A549 (cell line): ENCODE results near the gene CDHR1. TPM values are rescaled to one million over a fixed set of nuclear protein-coding genes. Genes with fewer than 3 reads are reported as not detected.

ENCODE experiments used
- ATAC-seq, 2 experiments: fragments of 200-7000 bp in 1 of 2; fragments of >200 bp in 1 of 2; cut with Nextera tagmentation in 1 of 2; cut with Tn5 transposase in 1 of 2; 3 replicates each; pipeline versions ENCODE4 v1.8.0 to v1.9.1; 2018 to 2020; ENCODE audit warnings: mild to moderate bottlenecking in 1 of 2, moderate library complexity in 1 of 2
- CTCF ChIA-PET: fragments of 300-600 bp; sonication (Branson Sonifier 250); formaldehyde crosslinking; extraction: SDS; loops from one replicate; lab custom pipeline; 2021; ENCODE audit warnings: antibody characterized with exemption, inconsistent platforms; lab: Yijun Ruan, JAX
- POLR2A ChIA-PET: fragments of 350-600 bp; formaldehyde crosslinking; extraction: SDS; loops from one replicate; lab custom pipeline; 2021; ENCODE audit warnings: antibody characterized with exemption, inconsistent platforms; lab: Yijun Ruan, JAX
- DNase-seq, 2 experiments: peaks; one replicate each; pipeline versions ENCODE4 v3.0.0 to v3.0.0-alpha.2; 2011 to 2016; ENCODE audit warnings: low read depth in 1 of 2, low spot score in 1 of 2
- FAIRE-seq: peaks from 2 replicates; lab custom pipeline; 2011; peaks lifted over from hg19 to GRCh38; lab: Jason Lieb, UNC
- H3K27ac ChIP-seq, 2 experiments: fragments of >200 bp; sonication (Bioruptor Twin); formaldehyde crosslinking; 3 replicates each; pipeline ENCODE4 v1.5.1; 2016 to 2017
- H3K4me1 ChIP-seq: fragments of >200 bp; sonication (Bioruptor Twin); formaldehyde crosslinking; 3 replicates; pipeline ENCODE4 v1.6.1; 2016
- H3K4me2 ChIP-seq: fragments of >200 bp; sonication (Bioruptor Twin); formaldehyde crosslinking; 3 replicates; pipeline ENCODE4 v1.6.1; 2016
- H3K4me3 ChIP-seq: fragments of >200 bp; sonication (Bioruptor Twin); formaldehyde crosslinking; 3 replicates; pipeline ENCODE4 v1.5.1; 2016
- H3K9me3 ChIP-seq: fragments of >200 bp; sonication (Bioruptor Twin); formaldehyde crosslinking; 3 replicates; pipeline ENCODE4 v1.6.1; 2016
- CEBPB ChIP-seq, 2 experiments: fragments of >200 bp in 1 of 2; sonication (Bioruptor Twin) in 1 of 2; formaldehyde crosslinking in 1 of 2; IDR thresholded peaks; 2 replicates each; pipeline ENCODE4 v1.6.1; 2012 to 2016
- CTCF ChIP-seq: fragments of >200 bp; sonication (Bioruptor Twin); formaldehyde crosslinking; IDR thresholded peaks from 3 replicates; pipeline ENCODE4 v1.5.1; 2016
- FOSL2 ChIP-seq, 2 experiments: fragments of 450-650 bp in 1 of 2; fragments of >200 bp in 1 of 2; sonication (Bioruptor Twin) in 1 of 2; formaldehyde crosslinking; IDR thresholded peaks; 2 replicates each; pipeline versions ENCODE4 v1.5.0 to v1.6.1; 2016 to 2020; ENCODE audit warnings: mild to moderate bottlenecking in 1 of 2, moderate library complexity in 1 of 2
- KDM1A ChIP-seq: fragments of 200-600 bp; sonication (generic); IDR thresholded peaks from 2 replicates; pipeline ENCODE4 v1.6.1; 2016; ENCODE audit warnings: low read depth, mild to moderate bottlenecking
- KDM5A ChIP-seq: fragments of 200-600 bp; sonication (generic); IDR thresholded peaks from 2 replicates; pipeline ENCODE4 v1.6.1; 2016; ENCODE audit warnings: antibody characterized with exemption, mild to moderate bottlenecking
- POLR2A ChIP-seq: IDR thresholded peaks from 2 replicates; pipeline ENCODE4 v1.6.1; 2012; ENCODE audit warnings: mild to moderate bottlenecking, low read length
- RARB ChIP-seq: fragments of 250-450 bp; sonication (Bioruptor Pico); IDR thresholded peaks from 2 replicates; pipeline ENCODE4 v1.8.0; 2021; ENCODE audit warnings: mild to moderate bottlenecking, moderate library complexity
- REST ChIP-seq: fragments of 200-600 bp; sonication (generic); IDR thresholded peaks from 2 replicates; pipeline ENCODE4 v1.6.1; 2016; ENCODE audit warnings: antibody characterized with exemption, mild to moderate bottlenecking, moderate library complexity
- RNF2 ChIP-seq: fragments of 200-600 bp; sonication (generic); IDR thresholded peaks from 2 replicates; pipeline ENCODE4 v1.6.1; 2016; ENCODE audit warnings: low read depth, mild to moderate bottlenecking, antibody characterized with exemption, moderate library complexity, borderline replicate concordance
- ZFP36 ChIP-seq: fragments of 450-650 bp; IDR thresholded peaks from 2 replicates; pipeline ENCODE4 v1.6.1; 2014; ENCODE audit warnings: borderline replicate concordance; ENCODE audit not compliant: partially characterized antibody
- ZNF302 ChIP-seq: fragments of 250-450 bp; sonication (Bioruptor Pico); IDR thresholded peaks from 2 replicates; pipeline ENCODE4 v1.9.0; 2021; ENCODE audit warnings: inconsistent platforms, mild to moderate bottlenecking, moderate library complexity
- WGBS: methylation state at CpG from one replicate; pipeline ENCODE4 v1.1.6; 2017; ENCODE audit errors: missing lambda C conversion rate; 5-methylcytosine and 5-hydroxymethylcytosine counted together
- polyA plus RNA-seq, 4 experiments: library from polyadenylated mRNA; depleted of rRNA in 3 of 4; stranded (reverse); fragments of >200 nt; fragmentation: RNase III in 1 of 4; extraction: RNeasy Plus Mini Kit Qiagen cat#74134 plus additional on column Dnase treatment in 1 of 4; gene quantifications; 2 replicates in 3 of 4; 3 replicates in 1 of 4; pipeline ENCODE4 v1.2.3, GENCODE V29; 2011 to 2017
- TF ChIP-seq, protein P1 (sequence below): fragments of >200 bp; sonication (Bioruptor Twin); formaldehyde crosslinking; IDR thresholded peaks from 2 replicates; pipeline ENCODE4 v1.6.1; 2016
- TF ChIP-seq, protein P2 (sequence below): fragments of 250-450 bp; sonication (Bioruptor Pico); IDR thresholded peaks from 2 replicates; pipeline ENCODE4 v1.5.0; 2021; ENCODE audit warnings: mild to moderate bottlenecking, moderate library complexity, borderline replicate concordance
- TF ChIP-seq, protein P3 (sequence below): IDR thresholded peaks from 2 replicates; pipeline ENCODE4 v1.6.1; 2012

Gene CDHR1
- polyA plus RNA-seq, 2 of the 4 experiments (the other 2 are of a cell fraction), result 0.04 to 0.09 TPM

- Histone ChIP-seq H3K27ac (no peak within 1 kb of the TSS), H3K4me2 (no peak within 1 kb of the TSS), H3K4me3 (no peak within 1 kb of the TSS), H3K4me1 (no peaks in the 10 kb centered on the region), H3K9me3 (no peaks in the 10 kb centered on the region)
- POLR2A ChIA-PET, result no interaction called here
- DNase-seq (no peak), ATAC-seq (no peak), FAIRE-seq (no peak)
- CTCF ChIA-PET, result no interaction called here
- WGBS, result 25% methylated on average over 6 of the region's 6 CpGs
- TF ChIP-seq REST (no peak), FOSL2 (IDR thresholded peaks at IDR 0.05) (no peak), FOSL2 (CRISPR knock-in tag; IDR thresholded peaks at IDR 0.05) (no peak), POLR2A (no peak), RNF2 (no peak), CTCF (no peak), ZFP36 (no peak), ZNF302 (CRISPR knock-in tag) (no peak), KDM5A (no peak), CEBPB (IDR thresholded peaks at IDR 0.05) (no peak), RARB (no peak), KDM1A (no peak)
- TF ChIP-seq, protein P1, sequence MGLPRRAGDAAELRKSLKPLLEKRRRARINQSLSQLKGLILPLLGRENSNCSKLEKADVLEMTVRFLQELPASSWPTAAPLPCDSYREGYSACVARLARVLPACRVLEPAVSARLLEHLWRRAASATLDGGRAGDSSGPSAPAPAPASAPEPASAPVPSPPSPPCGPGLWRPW, result no peak
- TF ChIP-seq, protein P2, sequence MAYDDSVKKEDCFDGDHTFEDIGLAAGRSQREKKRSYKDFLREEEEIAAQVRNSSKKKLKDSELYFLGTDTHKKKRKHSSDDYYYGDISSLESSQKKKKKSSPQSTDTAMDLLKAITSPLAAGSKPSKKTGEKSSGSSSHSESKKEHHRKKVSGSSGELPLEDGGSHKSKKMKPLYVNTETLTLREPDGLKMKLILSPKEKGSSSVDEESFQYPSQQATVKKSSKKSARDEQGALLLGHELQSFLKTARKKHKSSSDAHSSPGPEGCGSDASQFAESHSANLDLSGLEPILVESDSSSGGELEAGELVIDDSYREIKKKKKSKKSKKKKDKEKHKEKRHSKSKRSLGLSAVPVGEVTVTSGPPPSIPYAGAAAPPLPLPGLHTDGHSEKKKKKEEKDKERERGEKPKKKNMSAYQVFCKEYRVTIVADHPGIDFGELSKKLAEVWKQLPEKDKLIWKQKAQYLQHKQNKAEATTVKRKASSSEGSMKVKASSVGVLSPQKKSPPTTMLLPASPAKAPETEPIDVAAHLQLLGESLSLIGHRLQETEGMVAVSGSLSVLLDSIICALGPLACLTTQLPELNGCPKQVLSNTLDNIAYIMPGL (CRISPR knock-in tag), result no peak
Measured at GRCh38 chr10:84225427-84226173, 31.3 kb downstream of the CDHR1 start, which contains the start of gene LRIT2. TSS of gene LRIT2 (minus strand) at chr10:84225544. CDS start at chr10:84225520, 24 bp downstream.

GRCh38 chr10:84226616-84227015, 32.3 kb downstream of the CDHR1 start:
- Histone ChIP-seq H3K9me3 (no peaks in the 10 kb centered on the region), H3K27ac (no peak overlapping the region), H3K4me1 (no peaks in the 10 kb centered on the region), H3K4me2 (no peak overlapping the region), H3K4me3 (no peak overlapping the region)
- no peak for ATAC-seq
- DNase-seq, result no peak
- TF ChIP-seq, protein P3, sequence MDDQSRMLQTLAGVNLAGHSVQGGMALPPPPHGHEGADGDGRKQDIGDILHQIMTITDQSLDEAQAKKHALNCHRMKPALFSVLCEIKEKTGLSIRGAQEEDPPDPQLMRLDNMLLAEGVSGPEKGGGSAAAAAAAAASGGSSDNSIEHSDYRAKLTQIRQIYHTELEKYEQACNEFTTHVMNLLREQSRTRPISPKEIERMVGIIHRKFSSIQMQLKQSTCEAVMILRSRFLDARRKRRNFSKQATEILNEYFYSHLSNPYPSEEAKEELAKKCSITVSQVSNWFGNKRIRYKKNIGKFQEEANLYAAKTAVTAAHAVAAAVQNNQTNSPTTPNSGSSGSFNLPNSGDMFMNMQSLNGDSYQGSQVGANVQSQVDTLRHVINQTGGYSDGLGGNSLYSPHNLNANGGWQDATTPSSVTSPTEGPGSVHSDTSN, result no peak
- no peak for FAIRE-seq
- 0% methylated on average over 3 of the region's 3 CpGs for WGBS
- CTCF ChIA-PET, result no interaction called here
- POLR2A ChIA-PET, result no interaction called here
